Measurements from ENCODE around the gene LUC7L3.
A peak's percentile ranks its signal among the peaks of the same experiment; 100 is the strongest.
"Not testable (repeated sequence)": the region's sequence is repeated elsewhere in the genome, so short reads cannot be mapped to it uniquely, and the experiment has no call there.

The LUC7L3 gene

DNA sequence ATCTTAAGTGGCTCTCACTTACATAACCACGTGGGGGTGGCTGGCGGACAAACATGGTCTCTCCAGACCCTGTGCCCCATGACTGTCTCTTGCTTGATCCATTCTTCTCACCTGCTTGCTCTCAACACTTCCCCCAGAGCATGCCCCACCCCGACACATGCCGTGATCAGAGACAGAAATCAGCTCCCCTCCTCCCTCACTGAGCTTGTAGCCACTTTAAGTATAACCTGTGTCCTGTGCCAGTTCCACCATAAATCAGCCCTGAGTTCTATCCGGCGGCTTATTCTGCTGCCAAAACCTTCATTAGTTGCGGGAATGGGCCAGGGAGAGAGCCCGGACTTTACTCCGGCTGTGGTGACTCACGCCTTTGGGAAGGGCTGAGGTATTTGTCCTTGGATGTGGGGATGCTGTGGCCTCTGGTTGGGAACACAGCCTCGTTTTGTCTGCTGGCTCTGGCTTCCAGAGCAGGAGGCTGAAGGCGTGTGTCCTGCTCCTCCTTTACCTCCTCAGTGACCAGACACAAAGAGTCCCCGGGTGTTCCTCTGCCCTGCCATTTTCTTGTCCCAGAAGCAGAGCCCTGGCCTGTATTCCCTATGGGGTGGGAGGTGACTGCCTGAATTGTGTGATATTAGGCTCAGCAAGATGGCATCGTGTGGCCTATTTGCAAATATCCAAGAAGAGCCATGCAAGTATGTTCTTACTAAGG lies 32.8 kb upstream of the LUC7L3 start:
- DNase-seq: no peak

DNA sequence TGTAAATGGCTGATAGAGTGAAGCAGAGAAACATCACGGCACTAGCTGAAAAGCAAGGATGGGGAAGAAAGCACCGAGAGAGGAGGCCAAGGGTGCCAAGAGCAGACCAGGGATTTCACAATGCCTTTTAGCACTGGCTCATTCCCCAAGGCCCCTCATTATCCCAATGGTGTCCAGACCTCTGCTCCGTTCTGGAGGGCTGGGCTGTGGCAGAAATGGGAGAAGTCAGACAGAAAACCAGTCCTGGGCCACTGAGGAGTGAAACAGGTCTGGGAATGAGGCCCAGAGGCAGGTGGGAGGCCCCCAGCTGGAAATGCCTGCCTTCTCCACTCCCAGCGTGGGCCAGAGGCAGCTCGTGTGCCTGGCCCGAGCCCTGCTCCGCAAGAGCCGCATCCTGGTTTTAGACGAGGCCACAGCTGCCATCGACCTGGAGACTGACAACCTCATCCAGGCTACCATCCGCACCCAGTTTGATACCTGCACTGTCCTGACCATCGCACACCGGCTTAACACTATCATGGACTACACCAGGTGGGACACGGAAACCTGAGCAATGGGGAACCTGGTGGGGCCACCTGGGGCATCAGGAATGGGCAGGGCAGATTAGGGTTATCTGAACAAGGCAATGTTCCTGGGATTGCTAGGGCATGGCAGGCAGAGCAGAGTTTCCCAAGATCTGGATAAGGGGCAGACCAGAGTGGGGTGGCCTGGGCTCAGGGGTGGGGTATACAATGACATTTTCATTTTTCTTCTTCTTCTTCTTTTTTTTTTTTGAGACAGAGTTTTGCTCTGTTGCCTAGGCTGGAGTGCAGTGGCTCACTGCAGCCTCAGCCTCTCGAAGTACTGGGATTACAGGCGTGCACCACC lies 32.0 kb upstream of the LUC7L3 start:
- DNase-seq: no peak

DNA sequence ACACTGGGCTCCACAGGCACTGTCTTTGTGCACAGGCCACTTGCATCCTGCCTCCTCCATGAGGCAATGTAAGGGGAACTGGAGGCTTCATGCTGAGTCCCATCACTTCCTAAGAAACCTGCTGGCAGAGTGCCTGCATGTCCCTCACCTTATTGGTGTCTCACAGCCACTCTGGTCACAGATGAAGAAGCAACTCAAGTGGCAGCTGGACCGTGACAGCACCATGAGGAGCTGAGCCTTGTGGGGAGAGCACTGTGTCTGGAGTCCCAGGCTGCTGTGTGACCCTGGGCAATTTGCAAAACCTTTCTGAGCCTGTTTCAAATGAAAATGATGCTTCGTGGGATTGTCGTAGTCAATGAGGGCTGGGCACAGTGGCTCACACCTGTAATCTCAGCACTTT lies 31.2 kb upstream of the LUC7L3 start:
- no peak for DNase-seq

DNA sequence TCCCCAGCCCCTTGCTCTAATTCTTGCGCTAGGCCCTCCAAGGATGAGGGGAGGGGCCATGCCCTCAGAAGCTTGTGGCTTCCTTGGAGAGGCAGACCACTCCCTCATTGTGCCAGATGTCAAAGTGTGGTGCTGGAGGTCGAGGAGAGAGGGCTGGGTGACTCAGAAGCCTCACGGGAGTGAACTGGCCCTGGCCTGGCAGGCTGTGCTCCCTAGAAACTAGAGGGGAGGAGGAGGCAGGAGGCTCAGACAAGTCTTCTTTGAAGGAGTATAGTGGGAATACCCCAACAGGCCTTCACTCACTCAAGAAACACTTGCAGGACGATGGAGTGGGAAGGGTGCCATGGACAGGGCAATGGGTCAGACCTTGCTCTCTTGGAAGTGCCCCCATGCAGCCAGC lies 30.2 kb upstream of the LUC7L3 start:
- DNase-seq: no peak

DNA sequence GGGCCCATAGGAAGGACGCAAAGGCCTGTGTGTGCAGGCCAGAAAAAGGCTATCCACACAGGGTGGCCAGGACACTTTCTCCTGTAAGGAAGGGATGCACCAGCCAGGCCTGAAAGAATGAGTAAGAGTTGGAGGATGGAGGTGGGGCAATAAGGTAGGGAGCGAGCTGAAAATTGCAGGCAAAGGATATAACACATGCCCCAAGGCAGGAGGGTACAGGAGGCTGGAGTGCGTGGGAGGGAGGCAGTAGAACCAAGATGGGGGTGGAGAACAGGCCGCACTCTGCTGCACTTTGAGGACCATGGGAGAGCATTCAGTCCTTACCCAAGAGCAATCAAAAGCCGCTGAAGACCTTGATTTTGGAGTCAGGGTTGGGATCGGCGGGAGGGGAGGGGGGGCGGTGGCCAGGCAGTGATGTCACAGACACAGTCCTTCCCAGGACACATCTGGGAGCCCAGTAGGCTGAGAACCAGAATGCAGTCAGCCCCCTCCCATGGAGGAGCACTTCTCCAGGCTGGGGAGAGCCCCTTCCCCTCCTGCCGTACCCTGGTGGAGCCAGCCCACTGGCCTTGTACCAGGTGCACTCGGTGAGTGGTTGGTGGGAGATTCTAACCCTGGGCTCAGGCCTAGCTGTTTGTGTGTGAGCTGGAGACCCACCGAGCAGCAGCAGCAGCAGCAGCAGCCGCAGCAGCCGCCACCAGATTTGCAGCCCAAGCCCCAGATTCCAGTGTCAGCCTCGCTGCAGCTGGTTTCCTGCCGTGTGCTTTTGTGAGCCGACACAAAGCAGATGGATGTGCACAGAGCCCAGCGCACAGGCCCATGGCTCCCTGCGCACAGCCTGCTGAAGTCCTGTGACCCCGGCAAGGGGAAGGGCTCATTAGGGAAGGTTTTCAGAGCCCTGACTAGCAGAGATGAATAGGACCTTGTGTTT lies 29.2 kb upstream of the LUC7L3 start:
- no peak for DNase-seq

DNA sequence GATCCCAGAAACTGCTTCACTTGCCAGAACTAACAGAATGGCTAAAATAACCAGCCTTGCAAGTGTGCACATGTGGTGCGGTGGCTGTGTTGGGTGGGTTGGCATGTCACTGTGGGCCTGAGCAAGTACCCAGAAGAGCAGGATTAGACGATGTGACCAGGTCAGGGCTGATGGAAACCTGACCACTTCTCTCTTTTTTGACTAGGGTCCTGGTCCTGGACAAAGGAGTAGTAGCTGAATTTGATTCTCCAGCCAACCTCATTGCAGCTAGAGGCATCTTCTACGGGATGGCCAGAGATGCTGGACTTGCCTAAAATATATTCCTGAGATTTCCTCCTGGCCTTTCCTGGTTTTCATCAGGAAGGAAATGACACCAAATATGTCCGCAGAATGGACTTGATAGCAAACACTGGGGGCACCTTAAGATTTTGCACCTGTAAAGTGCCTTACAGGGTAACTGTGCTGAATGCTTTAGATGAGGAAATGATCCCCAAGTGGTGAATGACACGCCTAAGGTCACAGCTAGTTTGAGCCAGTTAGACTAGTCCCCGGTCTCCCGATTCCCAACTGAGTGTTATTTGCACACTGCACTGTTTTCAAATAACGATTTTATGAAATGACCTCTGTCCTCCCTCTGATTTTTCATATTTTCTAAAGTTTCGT lies 28.4 kb upstream of the LUC7L3 start:
- no peak for DNase-seq

DNA sequence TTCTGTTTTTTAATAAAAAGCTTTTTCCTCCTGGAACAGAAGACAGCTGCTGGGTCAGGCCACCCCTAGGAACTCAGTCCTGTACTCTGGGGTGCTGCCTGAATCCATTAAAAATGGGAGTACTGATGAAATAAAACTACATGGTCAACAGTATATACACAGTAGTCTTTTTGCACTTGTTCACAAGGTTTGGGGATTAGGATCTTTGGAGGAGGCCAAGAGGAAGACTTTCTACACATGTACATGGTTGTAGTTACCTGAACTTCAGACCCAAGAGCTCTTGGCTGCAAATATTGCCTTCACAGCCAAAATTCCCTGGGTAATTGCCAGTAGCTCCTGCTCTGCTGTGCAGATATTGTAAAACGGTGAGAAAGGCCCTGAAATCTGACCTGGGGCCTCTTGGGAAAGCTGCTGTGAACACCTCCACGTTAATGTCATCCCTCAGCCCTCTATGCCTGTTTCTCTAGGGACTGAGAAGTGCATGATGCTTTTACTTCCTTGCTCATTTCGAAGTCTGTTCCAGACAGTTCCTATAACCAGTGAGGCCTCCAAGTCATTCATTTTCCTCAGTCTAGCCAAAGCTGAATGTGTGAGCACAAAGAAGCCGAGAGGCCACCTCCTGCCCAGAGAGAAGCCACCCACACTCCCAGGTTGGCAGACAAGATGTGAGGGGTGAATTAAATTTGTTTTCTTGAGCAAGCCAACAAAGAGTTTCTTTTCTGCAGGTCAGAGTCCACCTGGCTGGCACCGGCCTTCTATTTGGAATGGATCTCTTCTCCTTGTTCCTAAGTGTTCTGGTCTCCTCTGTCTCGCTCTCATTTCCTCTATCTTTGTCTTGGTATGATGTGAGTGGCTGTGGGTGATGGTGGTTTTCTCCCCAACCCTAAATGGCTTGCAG lies 27.6 kb upstream of the LUC7L3 start:
- peak; percentile 70 for DNase-seq

DNA sequence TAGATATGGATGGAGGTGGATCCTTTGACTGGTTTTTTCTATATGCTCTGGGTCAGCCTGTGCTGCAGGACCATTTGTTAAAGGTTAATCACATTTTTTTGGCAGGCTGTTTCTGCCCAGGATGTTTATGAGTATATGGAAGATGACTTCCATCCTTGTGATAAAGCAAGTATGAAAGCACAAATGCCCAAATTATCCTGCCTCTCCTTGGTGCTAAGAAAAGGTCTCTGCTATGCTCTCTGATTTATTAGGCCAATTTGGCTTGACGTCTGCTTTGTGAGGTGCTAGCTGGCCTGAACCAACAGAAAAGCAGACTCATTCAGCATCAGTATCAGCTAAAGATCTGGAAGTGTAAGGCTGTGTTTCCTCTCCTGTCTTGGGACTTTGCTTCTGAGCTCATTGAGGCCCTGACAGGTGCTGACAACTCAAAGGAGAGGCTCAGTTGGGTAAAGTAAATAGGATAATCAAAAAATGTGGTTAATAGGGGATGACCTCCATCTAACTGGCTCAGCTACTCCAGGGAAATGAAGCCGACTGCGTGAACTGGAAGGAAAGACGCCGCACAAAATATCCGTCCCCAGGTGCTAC lies 26.9 kb upstream of the LUC7L3 start:
- DNase-seq: no peak

DNA sequence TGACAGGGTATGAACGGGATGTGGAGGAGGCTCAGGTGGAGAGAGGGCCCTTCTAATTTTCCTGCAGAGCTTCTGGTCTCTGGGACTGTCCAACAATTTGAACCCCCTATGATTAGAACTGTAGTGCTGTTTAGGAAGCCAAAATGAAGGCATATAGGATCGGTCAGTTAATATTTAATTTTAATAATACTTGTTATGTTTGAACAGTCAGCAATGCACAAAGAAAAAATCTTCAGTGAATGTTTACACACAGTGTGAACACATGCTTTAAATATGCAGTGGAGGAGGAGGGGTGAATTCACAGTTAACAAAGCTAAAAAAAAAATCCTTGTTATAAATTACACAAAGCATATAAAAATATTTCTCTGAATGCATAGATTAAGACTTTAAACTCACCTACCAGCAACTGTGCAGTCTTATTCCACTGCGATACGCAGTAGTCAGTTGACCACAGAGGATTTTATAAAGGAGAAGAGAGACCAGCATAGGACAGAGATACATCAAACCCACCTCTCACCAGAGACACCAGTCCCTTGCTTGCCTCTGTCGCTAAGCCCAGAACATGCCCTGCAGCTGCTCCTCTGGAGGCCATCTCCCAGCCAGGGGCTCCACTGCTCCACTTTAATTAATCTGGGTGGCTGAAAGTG lies 26.2 kb upstream of the LUC7L3 start:
- DNase-seq: no peak

DNA sequence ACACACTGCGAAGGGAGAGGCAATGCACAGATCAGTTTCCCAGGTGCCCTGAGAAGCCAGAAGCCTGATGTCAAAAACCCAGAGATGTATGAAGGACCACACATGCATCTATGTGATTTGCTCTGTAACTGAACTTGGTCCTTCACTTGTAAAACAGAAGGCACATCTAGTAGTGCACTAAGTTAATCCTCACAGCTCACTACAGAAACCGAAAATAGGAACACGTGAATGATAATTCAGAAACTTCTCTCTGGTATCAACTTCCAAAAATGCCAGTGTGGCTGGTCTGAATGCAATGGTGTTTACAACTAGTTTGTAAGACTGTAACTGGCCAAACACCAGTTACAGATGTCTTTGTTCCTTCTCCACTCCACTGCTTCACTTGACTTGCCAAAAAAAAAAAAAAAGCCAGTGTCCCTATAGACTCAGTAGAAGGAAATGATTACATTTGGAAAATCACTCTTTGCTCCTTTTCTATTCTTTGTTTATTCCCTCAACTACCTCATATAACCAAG lies 23.0 kb upstream of the LUC7L3 start:
- no peak for DNase-seq

DNA sequence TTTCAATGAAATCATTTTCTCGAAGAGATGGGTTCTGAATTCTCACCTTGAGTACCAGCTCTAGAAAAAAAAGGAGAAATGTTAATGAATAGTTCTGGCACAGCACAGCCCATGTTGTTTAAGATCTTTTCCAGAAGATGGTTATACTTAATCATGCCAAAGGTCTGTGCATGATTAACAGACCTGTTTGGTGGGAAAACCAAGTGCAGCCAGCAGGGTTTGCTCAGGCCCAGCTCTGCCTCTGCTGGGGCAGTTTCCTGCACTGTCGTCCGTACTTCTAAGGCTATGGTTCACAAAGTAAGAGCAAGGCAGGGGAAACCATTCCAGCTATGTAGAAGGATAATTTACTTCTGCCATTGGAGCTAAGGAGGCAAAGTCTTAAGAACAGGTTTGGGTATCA lies 22.3 kb upstream of the LUC7L3 start:
- DNase-seq: no peak

DNA sequence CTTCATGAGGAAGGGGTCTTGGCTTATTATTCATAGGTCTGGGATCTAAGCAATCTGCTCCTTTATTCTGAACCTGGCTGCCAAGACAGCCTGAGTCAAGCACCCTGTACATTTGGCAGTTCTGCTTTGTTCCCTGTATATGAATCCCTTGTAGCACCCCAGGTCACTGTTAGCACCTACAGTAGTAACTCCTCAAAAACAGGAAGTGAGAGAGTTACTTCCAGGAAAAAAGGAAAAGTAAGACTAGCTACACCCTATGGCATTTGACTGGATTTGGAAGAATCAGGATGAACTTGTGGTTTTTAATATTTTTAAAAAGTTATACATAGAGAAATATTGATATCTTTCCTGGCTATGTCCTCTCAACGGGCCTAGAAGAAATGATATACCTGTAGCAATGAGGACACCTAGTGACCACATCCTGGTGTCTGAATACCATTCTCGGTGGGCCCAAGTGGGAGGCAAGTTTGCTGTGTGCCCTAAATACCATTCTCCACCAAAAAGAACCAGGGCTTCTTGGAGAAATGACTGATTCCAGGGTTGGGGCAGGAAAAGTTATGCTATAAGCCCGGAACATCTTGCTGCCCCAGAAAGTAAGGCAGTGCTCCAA lies 21.6 kb upstream of the LUC7L3 start:
- DNase-seq: no peak

DNA sequence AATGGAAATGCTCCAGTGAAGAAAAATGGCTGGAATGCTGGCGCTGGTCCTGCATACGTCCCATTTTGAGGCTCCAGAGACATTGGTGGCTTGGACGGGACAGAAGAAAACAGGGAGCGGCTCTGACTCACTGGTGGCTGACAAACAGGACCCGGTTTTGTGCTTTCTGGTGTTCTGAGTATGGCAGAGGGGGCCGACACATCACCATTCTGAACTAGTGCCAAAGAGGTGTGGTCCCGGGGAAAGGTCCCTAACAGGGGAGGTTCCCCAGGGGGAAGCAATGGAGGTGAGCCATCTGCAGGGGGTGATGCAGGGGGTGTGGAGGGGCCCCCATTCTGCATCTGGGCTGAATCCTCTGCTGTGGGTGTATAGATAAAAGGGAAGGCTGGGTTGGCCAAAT lies 20.0 kb upstream of the LUC7L3 start:
- DNase-seq: no peak

DNA sequence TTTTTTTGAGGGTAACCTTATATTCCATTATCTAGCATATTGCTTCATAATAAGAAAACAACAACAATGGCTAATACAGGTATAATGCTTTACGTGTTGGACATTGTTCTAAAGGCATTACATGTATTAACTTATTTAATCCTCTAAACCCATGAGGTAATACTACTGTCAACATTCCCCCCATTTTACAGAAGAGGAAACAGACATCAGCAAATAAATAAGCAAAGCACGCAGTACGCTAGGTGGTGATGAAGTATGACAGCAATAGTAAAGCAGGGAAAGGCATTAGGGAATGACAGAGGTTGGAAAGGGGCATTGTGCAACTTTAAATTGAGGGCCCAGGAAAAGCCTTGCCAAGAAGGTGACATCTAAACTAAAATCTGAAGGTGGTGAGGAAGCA lies 16.2 kb upstream of the LUC7L3 start:
- DNase-seq: no peak

DNA sequence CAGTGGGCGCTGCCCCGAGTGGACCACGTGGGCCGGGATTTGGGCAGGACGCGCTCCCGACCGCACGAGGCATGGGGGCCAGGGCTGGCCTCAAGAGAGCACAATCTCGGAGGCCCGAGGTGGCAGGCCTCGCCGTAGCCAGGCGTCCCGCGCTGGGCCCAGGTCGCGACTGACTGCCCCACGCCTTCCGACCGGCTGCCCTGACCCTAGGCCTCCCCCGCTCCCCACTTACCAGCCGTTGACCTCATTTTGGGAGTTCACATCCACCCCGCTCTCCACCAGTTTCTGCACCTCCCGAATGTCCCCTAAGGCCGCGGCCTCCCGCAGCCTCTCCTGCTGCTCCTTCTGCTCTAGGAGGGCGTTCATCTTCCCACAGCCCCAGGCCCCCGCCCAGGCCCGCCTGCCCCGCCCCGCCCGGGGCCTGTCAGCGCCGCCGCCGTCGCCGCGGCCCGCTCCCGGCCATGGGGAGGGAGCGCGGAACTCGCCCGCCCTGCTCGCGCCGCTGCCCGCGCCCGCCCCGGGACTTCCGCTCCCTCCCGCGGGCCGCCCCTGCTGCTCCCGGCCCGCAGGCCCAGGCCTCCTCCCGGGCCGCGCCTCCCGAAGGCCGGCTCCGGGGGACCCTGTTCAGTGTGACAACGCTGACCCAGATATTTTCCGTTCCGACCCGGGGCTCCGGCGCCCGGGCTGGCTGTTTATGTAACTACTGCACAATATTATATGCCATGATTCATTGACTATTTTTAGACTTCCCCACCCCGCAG lies 11.9 kb upstream of the LUC7L3 start, which contains the start of gene ANKRD40:
Gene ANKRD40 (minus strand): TSS at position 626 of the 761 bp plus-strand sequence. CDS start 260 bp downstream, at position 366.
- peak; percentile 81 for DNase-seq

DNA sequence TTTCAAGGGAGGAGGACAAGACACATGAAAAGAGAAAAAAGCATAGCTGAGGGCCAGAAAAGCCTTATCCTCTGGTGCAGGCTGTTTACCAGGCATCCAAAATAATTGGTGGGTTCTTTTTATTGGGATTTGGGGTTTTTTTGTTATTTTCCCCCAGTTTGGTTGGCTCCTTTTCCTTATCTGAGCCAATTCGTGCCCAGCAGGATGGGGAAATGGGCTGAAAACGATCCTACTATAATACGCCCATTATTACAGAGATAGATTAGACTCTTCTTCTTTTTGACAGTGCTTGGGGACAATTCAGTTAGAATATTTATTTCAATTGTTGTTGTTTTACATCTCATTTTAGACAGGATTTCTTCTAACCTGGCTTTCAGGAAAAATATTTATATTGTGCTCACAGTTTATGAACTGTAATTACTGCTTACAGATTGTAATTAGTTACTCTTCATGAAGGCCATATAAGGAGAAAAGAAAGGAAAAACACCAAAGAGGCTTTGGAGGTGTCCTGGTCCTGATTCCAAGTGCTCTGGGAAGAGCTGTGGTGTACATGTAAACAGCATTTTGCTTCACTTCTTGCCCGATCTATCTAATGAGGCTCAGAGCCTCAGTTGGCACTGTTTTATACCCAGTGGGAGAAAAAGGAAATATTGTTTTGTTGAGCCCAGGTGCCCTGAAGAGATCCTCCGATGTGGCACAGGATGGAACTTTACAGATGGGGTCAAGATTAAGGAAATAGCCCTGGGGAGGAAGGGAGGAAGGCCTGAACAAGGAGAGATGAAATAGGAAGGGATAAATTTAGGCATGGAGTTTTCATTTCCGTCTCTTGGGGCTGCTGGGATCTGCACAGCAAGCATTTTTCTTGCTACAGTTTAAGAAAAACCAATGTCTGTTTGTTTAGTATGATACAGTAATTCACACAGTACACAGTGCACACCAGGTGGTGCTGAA lies 11.1 kb upstream of the LUC7L3 start:
- DNase-seq: no peak

DNA sequence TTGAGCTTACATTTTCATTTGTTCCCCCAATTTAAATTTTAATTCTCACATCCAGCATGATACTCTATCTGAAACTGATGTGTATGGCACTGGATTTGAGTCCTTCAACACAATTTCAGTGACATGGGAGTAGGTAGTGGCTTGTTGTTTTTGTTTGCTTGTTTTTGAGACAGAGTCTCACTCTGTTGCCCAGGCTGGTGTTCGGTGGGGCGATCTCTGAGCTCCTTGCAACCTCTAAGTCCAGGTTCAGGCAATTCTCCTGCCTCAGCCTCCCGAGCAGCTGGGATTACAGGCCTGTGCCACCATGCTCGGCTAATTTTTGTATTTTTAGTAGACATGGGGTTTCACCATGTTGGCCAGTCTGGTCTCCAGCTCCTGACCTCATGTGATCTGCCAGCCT lies 10.3 kb upstream of the LUC7L3 start:
- DNase-seq: not testable (repeated sequence)

DNA sequence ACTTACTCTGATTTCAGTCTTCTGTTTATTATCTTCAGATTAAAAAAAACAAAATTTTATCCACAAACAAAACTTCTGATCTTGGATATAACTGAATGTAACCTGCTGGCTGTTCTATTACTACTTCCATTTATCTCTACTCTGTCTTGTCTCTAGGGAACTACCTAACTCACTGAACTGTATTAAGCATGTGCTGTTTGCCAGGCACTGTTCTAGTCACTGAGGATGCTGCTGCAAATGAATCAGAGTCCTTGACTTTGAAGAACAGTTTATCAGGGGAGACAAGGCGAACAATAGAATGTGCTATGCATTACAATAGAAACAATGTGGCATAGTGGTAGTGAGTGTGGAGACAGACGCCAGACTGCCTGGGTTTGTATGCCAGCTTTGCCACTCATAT lies 9.4 kb upstream of the LUC7L3 start:
- no peak for DNase-seq
